Measurements from ENCODE around the gene MXI1. TPM values are rescaled to one million over a fixed set of nuclear protein-coding genes. Genes with fewer than 3 reads are reported as not detected.

Gene MXI1
- total and polyA plus RNA-seq, 4 donors = 9.6 to 52.0 (median 14.2) TPM

DNA sequence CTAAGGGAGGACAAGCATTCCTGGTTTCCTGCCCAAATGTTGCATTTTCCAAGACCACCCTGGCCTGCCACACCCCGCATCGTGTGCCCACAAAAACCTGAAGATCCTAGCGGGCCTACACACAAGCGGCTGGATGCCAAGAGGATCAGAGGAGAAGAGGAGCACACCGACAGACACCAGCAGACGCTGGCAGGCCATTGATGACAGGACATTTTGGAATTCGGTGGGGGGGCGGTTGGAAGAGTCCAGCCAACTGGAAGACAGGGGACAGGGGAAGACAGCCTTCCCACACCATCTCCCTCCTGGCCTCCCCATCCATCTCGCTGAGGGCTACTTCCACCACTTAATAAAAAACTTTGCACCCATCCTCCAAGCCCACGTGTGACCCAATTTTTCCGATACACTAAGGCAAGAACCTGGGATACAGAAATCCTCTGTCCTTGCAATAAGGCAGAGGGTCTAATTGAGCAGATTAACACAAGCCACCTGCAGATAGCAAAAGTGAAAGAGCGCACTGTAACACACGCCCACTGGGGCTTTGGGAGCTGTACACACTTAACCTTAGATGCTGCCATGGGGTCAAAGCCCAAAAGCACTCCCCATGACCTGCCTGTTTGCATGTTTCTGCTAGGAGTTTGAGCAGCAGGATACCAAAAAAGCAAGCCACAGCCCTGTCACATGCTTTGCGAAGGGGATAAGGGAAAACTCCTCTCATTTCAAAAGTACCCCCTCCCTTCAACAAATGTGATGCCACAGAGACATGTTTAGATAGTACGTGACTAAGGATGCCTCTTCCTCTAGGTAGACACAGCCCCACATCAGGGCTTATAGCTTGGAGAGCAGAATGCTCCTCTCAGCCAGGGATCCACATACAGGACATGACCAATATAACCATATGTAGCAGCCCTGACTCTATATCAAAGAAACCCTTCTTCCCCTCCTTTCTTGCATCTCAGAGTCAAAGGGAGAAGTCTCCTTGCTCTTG, 110.8 kb downstream of the MXI1 start:
- Histone ChIP-seq H3K9me3 (ENCODE audit: control insufficient read depth in 4 of 4, low read length in 3 of 4) (peaks cover 0 to 3% (median 0%) of the 10 kb centered on the region in 4 donors), H3K9ac (ENCODE audit: low read depth in 1 of 2, low read length in 2 of 2) (no peak overlapping the region), H3K4me3 (ENCODE audit: low read depth in 1 of 3, low read length in 3 of 3) (no peak overlapping the region), H3K27ac (ENCODE audit: low read depth in 1 of 2, low read length in 2 of 2) (no peak overlapping the region), H3K27me3 (ENCODE audit: control insufficient read depth in 4 of 4, insufficient read depth in 4 of 4, low read length in 3 of 4) (no peaks in the 10 kb centered on the region), H3K4me1 (ENCODE audit: control insufficient read depth in 4 of 4, insufficient read depth in 4 of 4, low read length in 3 of 4) (no peaks in the 10 kb centered on the region), H3K36me3 (ENCODE audit: control insufficient read depth in 4 of 4, insufficient read depth in 3 of 4, low read depth in 1 of 4, low read length in 3 of 4) (no peaks in the 10 kb centered on the region)
- no peak for DNase-seq (ENCODE audit: low spot score)
- TF ChIP-seq, protein P1, sequence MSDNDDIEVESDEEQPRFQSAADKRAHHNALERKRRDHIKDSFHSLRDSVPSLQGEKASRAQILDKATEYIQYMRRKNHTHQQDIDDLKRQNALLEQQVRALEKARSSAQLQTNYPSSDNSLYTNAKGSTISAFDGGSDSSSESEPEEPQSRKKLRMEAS (IDR thresholded peaks at IDR 0.05) = no peak
- TF ChIP-seq FOXA2 (IDR thresholded peaks at IDR 0.05) (no peak), YY1 (IDR thresholded peaks at IDR 0.05) (no peak), HNF4G (IDR thresholded peaks at IDR 0.05) (no peak), SP1 (IDR thresholded peaks at IDR 0.05) (no peak), RXRA (IDR thresholded peaks at IDR 0.05) (no peak), RAD21 (IDR thresholded peaks at IDR 0.05) (no peak), FOXA1 (IDR thresholded peaks at IDR 0.05) (no peak), HNF4A (conservative IDR thresholded peaks at IDR 0.05) (no peak)
- TF ChIP-seq, protein P2, sequence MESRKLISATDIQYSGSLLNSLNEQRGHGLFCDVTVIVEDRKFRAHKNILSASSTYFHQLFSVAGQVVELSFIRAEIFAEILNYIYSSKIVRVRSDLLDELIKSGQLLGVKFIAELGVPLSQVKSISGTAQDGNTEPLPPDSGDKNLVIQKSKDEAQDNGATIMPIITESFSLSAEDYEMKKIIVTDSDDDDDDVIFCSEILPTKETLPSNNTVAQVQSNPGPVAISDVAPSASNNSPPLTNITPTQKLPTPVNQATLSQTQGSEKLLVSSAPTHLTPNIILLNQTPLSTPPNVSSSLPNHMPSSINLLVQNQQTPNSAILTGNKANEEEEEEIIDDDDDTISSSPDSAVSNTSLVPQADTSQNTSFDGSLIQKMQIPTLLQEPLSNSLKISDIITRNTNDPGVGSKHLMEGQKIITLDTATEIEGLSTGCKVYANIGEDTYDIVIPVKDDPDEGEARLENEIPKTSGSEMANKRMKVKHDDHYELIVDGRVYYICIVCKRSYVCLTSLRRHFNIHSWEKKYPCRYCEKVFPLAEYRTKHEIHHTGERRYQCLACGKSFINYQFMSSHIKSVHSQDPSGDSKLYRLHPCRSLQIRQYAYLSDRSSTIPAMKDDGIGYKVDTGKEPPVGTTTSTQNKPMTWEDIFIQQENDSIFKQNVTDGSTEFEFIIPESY (IDR thresholded peaks at IDR 0.05) = no peak
- TF ChIP-seq, protein P3, sequence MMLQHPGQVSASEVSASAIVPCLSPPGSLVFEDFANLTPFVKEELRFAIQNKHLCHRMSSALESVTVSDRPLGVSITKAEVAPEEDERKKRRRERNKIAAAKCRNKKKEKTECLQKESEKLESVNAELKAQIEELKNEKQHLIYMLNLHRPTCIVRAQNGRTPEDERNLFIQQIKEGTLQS (IDR thresholded peaks at IDR 0.05) = no peak
- TF ChIP-seq, protein P4, sequence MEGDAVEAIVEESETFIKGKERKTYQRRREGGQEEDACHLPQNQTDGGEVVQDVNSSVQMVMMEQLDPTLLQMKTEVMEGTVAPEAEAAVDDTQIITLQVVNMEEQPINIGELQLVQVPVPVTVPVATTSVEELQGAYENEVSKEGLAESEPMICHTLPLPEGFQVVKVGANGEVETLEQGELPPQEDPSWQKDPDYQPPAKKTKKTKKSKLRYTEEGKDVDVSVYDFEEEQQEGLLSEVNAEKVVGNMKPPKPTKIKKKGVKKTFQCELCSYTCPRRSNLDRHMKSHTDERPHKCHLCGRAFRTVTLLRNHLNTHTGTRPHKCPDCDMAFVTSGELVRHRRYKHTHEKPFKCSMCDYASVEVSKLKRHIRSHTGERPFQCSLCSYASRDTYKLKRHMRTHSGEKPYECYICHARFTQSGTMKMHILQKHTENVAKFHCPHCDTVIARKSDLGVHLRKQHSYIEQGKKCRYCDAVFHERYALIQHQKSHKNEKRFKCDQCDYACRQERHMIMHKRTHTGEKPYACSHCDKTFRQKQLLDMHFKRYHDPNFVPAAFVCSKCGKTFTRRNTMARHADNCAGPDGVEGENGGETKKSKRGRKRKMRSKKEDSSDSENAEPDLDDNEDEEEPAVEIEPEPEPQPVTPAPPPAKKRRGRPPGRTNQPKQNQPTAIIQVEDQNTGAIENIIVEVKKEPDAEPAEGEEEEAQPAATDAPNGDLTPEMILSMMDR (IDR thresholded peaks at IDR 0.05; ENCODE audit: low read depth, low read length, missing input control) = no peak
- WGBS = 92% methylated on average over 15 of the region's 15 CpGs

DNA sequence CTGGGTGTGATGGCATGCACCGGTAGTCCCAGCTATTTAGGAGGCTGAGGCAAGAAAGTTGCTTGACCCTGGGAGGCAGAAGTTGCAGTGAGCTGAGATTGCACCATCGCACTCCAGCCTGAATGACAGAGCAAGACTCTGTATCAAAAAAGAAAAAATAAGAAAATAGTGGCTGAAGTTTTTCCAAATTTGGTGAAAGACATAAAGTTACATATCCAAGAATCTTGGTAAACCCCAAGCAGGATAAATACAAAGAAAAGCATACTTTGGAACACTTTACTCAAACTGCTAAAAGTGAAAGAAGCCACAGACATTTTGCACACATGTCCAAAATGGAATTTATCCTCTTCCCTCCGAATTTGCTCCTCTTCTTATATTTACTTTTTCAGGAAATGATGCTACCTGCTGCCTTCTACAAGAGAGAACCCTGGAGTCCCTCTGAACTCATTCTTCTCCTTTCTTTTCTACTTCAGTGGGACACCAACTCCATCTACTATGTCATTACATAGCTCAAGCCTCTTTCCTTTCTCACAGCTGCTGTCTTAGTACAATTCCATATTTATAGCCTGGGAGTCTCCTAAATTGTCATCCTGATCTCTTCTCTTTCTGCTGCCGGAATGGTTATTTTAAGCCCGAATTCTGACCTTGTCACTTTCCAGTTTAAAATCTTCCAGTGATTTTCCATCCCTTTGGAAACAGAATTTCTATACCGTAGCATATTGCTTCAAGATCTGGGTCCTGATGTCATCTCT, 114.6 kb downstream of the MXI1 start:
- Histone ChIP-seq H3K4me3 (ENCODE audit: low read depth in 1 of 3, low read length in 3 of 3) (no peak overlapping the region), H3K27ac (ENCODE audit: low read depth in 1 of 2, low read length in 2 of 2) (no peak overlapping the region), H3K36me3 (ENCODE audit: control insufficient read depth in 4 of 4, insufficient read depth in 3 of 4, low read depth in 1 of 4, low read length in 3 of 4) (no peaks in the 10 kb centered on the region), H3K4me1 (ENCODE audit: control insufficient read depth in 4 of 4, insufficient read depth in 4 of 4, low read length in 3 of 4) (no peaks in the 10 kb centered on the region), H3K9me3 (ENCODE audit: control insufficient read depth in 4 of 4, low read length in 3 of 4) (peaks cover 0 to 3% (median under 1%) of the 10 kb centered on the region in 4 donors), H3K27me3 (ENCODE audit: control insufficient read depth in 4 of 4, insufficient read depth in 4 of 4, low read length in 3 of 4) (no peaks in the 10 kb centered on the region), H3K9ac (ENCODE audit: low read depth in 1 of 2, low read length in 2 of 2) (no peak overlapping the region)
- no peak for DNase-seq (ENCODE audit: low spot score)
- 90% methylated on average over 6 of the region's 6 CpGs for WGBS
- TF ChIP-seq GABPA (IDR thresholded peaks at IDR 0.05 in 1 of 2, conservative IDR thresholded peaks at IDR 0.05 in 1 of 2) (no peak), FOXA2 (IDR thresholded peaks at IDR 0.05) (no peak), HNF4G (IDR thresholded peaks at IDR 0.05) (no peak), TAF1 (conservative IDR thresholded peaks at IDR 0.05) (no peak), HNF4A (conservative IDR thresholded peaks at IDR 0.05) (no peak), RXRA (IDR thresholded peaks at IDR 0.05) (no peak), NR2F2 (IDR thresholded peaks at IDR 0.05) (no peak), JUND (IDR thresholded peaks at IDR 0.05) (no peak), FOXA1 (IDR thresholded peaks at IDR 0.05) (no peak), EGR1 (IDR thresholded peaks at IDR 0.05; ENCODE audit: low read depth in 2 of 2) (no peak), RAD21 (IDR thresholded peaks at IDR 0.05) (no peak)
- TF ChIP-seq, protein P3 (IDR thresholded peaks at IDR 0.05) = no peak
- TF ChIP-seq, protein P2 (IDR thresholded peaks at IDR 0.05) = no peak
- TF ChIP-seq, protein P4 (IDR thresholded peaks at IDR 0.05; ENCODE audit: low read depth, low read length, missing input control) = no peak
